ENCODE measurements around the gene PPP2R5B. TPM values are rescaled to one million over a fixed set of nuclear protein-coding genes. Genes with fewer than 3 reads are reported as not detected.

PPP2R5B gene
- total RNA-seq, 1 donor from 2014 or later: 8.9 TPM

GRCh38 chr11:64925536-64926436, 1.3 kb downstream of the PPP2R5B start:
- intact Hi-C loops (cut with micrococcal nuclease): loop anchor here (2.0 kb wide), 1 partner anchor 47 kb away; the partner anchor contains the start of gene EHD1

- intact Hi-C loops (cut with micrococcal nuclease): no loop called here
These were observed 2.2 kb downstream of the PPP2R5B start for GRCh38 chr11:64926689-64927088.

- intact Hi-C loops (cut with micrococcal nuclease): no loop called here
These were observed 4.5 kb downstream of the PPP2R5B start for GRCh38 chr11:64928957-64929356.

GRCh38 chr11:64929625-64930024, 5.1 kb downstream of the PPP2R5B start:
- intact Hi-C loops (cut with micrococcal nuclease): no loop called here

GRCh38 chr11:64930340-64930739, 5.9 kb downstream of the PPP2R5B start:
- intact Hi-C loops (cut with micrococcal nuclease): no loop called here

- intact Hi-C loops (cut with micrococcal nuclease): no loop called here
These were observed 6.8 kb downstream of the PPP2R5B start for GRCh38 chr11:64931290-64931689.

GRCh38 chr11:64932324-64932723, 7.8 kb downstream of the PPP2R5B start:
- intact Hi-C loops (cut with micrococcal nuclease): no loop called here

GRCh38 chr11:64933213-64933934, 8.9 kb downstream of the PPP2R5B start:
- intact Hi-C loops (cut with micrococcal nuclease): no loop called here

GRCh38 chr11:64933935-64934681, 9.6 kb downstream of the PPP2R5B start:
- intact Hi-C loops (cut with micrococcal nuclease): no loop called here

GRCh38 chr11:64934682-64935358, 10.3 kb downstream of the PPP2R5B start:
- intact Hi-C loops (cut with micrococcal nuclease): no loop called here

- intact Hi-C loops (cut with micrococcal nuclease): no loop called here
These were observed 11.0 kb downstream of the PPP2R5B start, which contains the start of gene GPHA2 for GRCh38 chr11:64935359-64936081. Gene GPHA2 (minus strand): TSS chr11:64935893. CDS start chr11:64935460, 433 bp downstream.

- intact Hi-C loops (cut with micrococcal nuclease): no loop called here
These were observed 12.1 kb downstream of the PPP2R5B start for GRCh38 chr11:64936539-64936938.

- intact Hi-C loops (cut with micrococcal nuclease): no loop called here
These were observed 22.8 kb downstream of the PPP2R5B start for GRCh38 chr11:64947208-64947814.

- intact Hi-C loops (cut with micrococcal nuclease): no loop called here
These were observed 27.0 kb downstream of the PPP2R5B start for GRCh38 chr11:64951529-64951928.

- intact Hi-C loops (cut with micrococcal nuclease): no loop called here
These were observed 29.7 kb downstream of the PPP2R5B start for GRCh38 chr11:64954201-64954600.

GRCh38 chr11:64959498-64959897, 35.0 kb downstream of the PPP2R5B start:
- intact Hi-C loops (cut with micrococcal nuclease): no loop called here

GRCh38 chr11:64960719-64961118, 36.2 kb downstream of the PPP2R5B start:
- intact Hi-C loops (cut with micrococcal nuclease): no loop called here

GRCh38 chr11:64963072-64963631, 38.7 kb downstream of the PPP2R5B start:
- intact Hi-C loops (cut with micrococcal nuclease): no loop called here

- intact Hi-C loops (cut with micrococcal nuclease): no loop called here
These were observed 42.9 kb downstream of the PPP2R5B start for GRCh38 chr11:64967375-64967774.

- intact Hi-C loops (cut with micrococcal nuclease): no loop called here
These were observed 44.7 kb downstream of the PPP2R5B start for GRCh38 chr11:64969209-64969608.
